ENCODE data around the gene AP1G2. TPM values are rescaled to one million over a fixed set of nuclear protein-coding genes. Genes with fewer than 3 reads are reported as not detected.

AP1G2 gene
- total RNA-seq, 1 experiment from 2014 or later = 26.0 TPM

- no peak overlapping the region for H3K27ac ChIP-seq (ENCODE audit: low read depth, low read length, poor library complexity, severe bottlenecking)
- CTCF ChIA-PET = no interaction called here
- H3K27me3 ChIP-seq (replicated peaks; ENCODE audit: insufficient read depth, low read depth, low read length, poor library complexity) = no peaks in the 10 kb centered on the region
- DNase-seq (ENCODE audit: low spot score) = no peak
- BruUV-seq (replicated peaks) = no TSS peak
- TF ChIP-seq, protein P1, sequence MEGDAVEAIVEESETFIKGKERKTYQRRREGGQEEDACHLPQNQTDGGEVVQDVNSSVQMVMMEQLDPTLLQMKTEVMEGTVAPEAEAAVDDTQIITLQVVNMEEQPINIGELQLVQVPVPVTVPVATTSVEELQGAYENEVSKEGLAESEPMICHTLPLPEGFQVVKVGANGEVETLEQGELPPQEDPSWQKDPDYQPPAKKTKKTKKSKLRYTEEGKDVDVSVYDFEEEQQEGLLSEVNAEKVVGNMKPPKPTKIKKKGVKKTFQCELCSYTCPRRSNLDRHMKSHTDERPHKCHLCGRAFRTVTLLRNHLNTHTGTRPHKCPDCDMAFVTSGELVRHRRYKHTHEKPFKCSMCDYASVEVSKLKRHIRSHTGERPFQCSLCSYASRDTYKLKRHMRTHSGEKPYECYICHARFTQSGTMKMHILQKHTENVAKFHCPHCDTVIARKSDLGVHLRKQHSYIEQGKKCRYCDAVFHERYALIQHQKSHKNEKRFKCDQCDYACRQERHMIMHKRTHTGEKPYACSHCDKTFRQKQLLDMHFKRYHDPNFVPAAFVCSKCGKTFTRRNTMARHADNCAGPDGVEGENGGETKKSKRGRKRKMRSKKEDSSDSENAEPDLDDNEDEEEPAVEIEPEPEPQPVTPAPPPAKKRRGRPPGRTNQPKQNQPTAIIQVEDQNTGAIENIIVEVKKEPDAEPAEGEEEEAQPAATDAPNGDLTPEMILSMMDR (conservative IDR thresholded peaks at IDR 0.05; ENCODE audit: low read depth, low read length) = no peak
- TF ChIP-seq EZH2 (IDR thresholded peaks at IDR 0.05; ENCODE audit: borderline replicate concordance, low read depth, low read length, poor library complexity, severe bottlenecking) = no peak
- POLR2A ChIA-PET (ENCODE audit: low non-redundant PET) = no interaction called here
- H3K4me3 ChIP-seq (ENCODE audit: low read depth, low read length, poor library complexity, severe bottlenecking) = no peak overlapping the region
- no peaks in the 10 kb centered on the region for H3K36me3 ChIP-seq (ENCODE audit: insufficient read depth, low read length, poor library complexity, severe bottlenecking)
- H3K4me1 ChIP-seq (ENCODE audit: insufficient read depth, low read length, poor library complexity, severe bottlenecking) = no peaks in the 10 kb centered on the region
- intact Hi-C loops (cut with micrococcal nuclease; ENCODE audit: unreplicated experiment) = no loop called here
- H3K9me3 ChIP-seq (ENCODE audit: low read depth, low read length, poor library complexity, severe bottlenecking) = no peaks in the 10 kb centered on the region
Observed at GRCh38 chr14:23602181-23603095, 34.8 kb upstream of the AP1G2 start.

GRCh38 chr14:23601845-23602180 is 34.2 kb upstream of the AP1G2 start:
- ChIA-PET CTCF (no interaction called here), POLR2A (ENCODE audit: low non-redundant PET) (no interaction called here)
- no peaks in the 10 kb centered on the region for H3K4me1 ChIP-seq (ENCODE audit: insufficient read depth, low read length, poor library complexity, severe bottlenecking)
- DNase-seq (ENCODE audit: low spot score) = no peak
- no TSS peak for BruUV-seq (replicated peaks)
- no peak overlapping the region for H3K4me3 ChIP-seq (ENCODE audit: low read depth, low read length, poor library complexity, severe bottlenecking)
- TF ChIP-seq EZH2 (IDR thresholded peaks at IDR 0.05; ENCODE audit: borderline replicate concordance, low read depth, low read length, poor library complexity, severe bottlenecking) = no peak
- TF ChIP-seq, protein P1 (conservative IDR thresholded peaks at IDR 0.05; ENCODE audit: low read depth, low read length) = no peak
- no peaks in the 10 kb centered on the region for H3K9me3 ChIP-seq (ENCODE audit: low read depth, low read length, poor library complexity, severe bottlenecking)
- no peak overlapping the region for H3K27ac ChIP-seq (ENCODE audit: low read depth, low read length, poor library complexity, severe bottlenecking)
- H3K36me3 ChIP-seq (ENCODE audit: insufficient read depth, low read length, poor library complexity, severe bottlenecking) = no peaks in the 10 kb centered on the region
- intact Hi-C loops (cut with micrococcal nuclease; ENCODE audit: unreplicated experiment) = no loop called here
- H3K27me3 ChIP-seq (replicated peaks; ENCODE audit: insufficient read depth, low read depth, low read length, poor library complexity) = no peaks in the 10 kb centered on the region

GRCh38 chr14:23601424-23601823 is 33.8 kb upstream of the AP1G2 start:
- no TSS peak for BruUV-seq (replicated peaks)
- H3K27me3 ChIP-seq (replicated peaks; ENCODE audit: insufficient read depth, low read depth, low read length, poor library complexity) = no peaks in the 10 kb centered on the region
- no peak for DNase-seq (ENCODE audit: low spot score)
- no peak for TF ChIP-seq EZH2 (IDR thresholded peaks at IDR 0.05; ENCODE audit: borderline replicate concordance, low read depth, low read length, poor library complexity, severe bottlenecking)
- TF ChIP-seq, protein P1 (conservative IDR thresholded peaks at IDR 0.05; ENCODE audit: low read depth, low read length) = no peak
- no peaks in the 10 kb centered on the region for H3K4me1 ChIP-seq (ENCODE audit: insufficient read depth, low read length, poor library complexity, severe bottlenecking)
- ChIA-PET CTCF (no interaction called here), POLR2A (ENCODE audit: low non-redundant PET) (no interaction called here)
- no peaks in the 10 kb centered on the region for H3K36me3 ChIP-seq (ENCODE audit: insufficient read depth, low read length, poor library complexity, severe bottlenecking)
- H3K27ac ChIP-seq (ENCODE audit: low read depth, low read length, poor library complexity, severe bottlenecking) = no peak overlapping the region
- no peaks in the 10 kb centered on the region for H3K9me3 ChIP-seq (ENCODE audit: low read depth, low read length, poor library complexity, severe bottlenecking)
- no peak overlapping the region for H3K4me3 ChIP-seq (ENCODE audit: low read depth, low read length, poor library complexity, severe bottlenecking)
- intact Hi-C loops (cut with micrococcal nuclease; ENCODE audit: unreplicated experiment) = no loop called here

All from A673 (cell line).